B cell (primary cell): ENCODE measurements around the gene PCGF1. TPM values are rescaled to one million over a fixed set of nuclear protein-coding genes. Genes with fewer than 3 reads are reported as not detected.
A peak's percentile ranks its signal among the peaks of the same experiment; 100 is the strongest.

Experiments used
- ATAC-seq: fragments of 200-7000 bp; cut with Tn5 transposase; one replicate; pipeline ENCODE4 v1.10.0; 2021; ENCODE audit warnings: low read depth, mild to moderate bottlenecking, moderate number of reproducible peaks, moderate library complexity
- CTCF ChIA-PET: fragments of 350-600 bp; sonication (Branson Sonifier 250); formaldehyde crosslinking; loops from one replicate; lab custom pipeline; 2021; ENCODE audit warnings: antibody characterized with exemption, inconsistent platforms; lab: Charles Lee
- POLR2A ChIA-PET: fragments of 350-600 bp; sonication (Branson Sonifier 250); formaldehyde crosslinking; loops from one replicate; lab custom pipeline; 2021; ENCODE audit warnings: antibody characterized with exemption; lab: Charles Lee
- DNase-seq: peaks from one replicate; pipeline ENCODE4 v3.0.0; 2013
- H2AFZ ChIP-seq: 2 replicates; pipeline ENCODE4 v1.6.1; 2012; ENCODE audit warnings: mild to moderate bottlenecking, low read depth, low read length; ENCODE audit not compliant: insufficient read depth, poor library complexity, severe bottlenecking
- H3K27ac ChIP-seq, 2 donors: 1 replicate in 1 of 2; 2 replicates in 1 of 2; pipeline ENCODE4 v1.5.1; 2012 to 2013; ENCODE audit warnings: low read length in 2 of 2, mild to moderate bottlenecking in 2 of 2, moderate library complexity in 1 of 2
- H3K27me3 ChIP-seq, 4 experiments: fragments of 200-600 bp in 1 of 4; sonication (generic) in 1 of 4; replicated peaks in 1 of 4; 1 replicate in 2 of 4; 2 replicates in 2 of 4; pipeline versions ENCODE4 v1.6.1 to v1.7.0; 2013 to 2016; ENCODE audit warnings: low read length in 3 of 4, mild to moderate bottlenecking in 2 of 4, mixed read lengths in 1 of 4, moderate library complexity in 1 of 4; ENCODE audit not compliant: insufficient read depth in 4 of 4, control insufficient read depth in 3 of 4; ENCODE audit errors: control extremely low read depth in 1 of 4
- H3K36me3 ChIP-seq, 2 experiments: replicated peaks in 1 of 2; 1 replicate in 1 of 2; 2 replicates in 1 of 2; pipeline versions ENCODE4 v1.6.1 to v1.7.1; 2013; ENCODE audit warnings: low read length in 1 of 2; ENCODE audit not compliant: insufficient read depth in 2 of 2, control insufficient read depth in 1 of 2; ENCODE audit errors: control extremely low read depth in 1 of 2, extremely low read depth in 1 of 2
- H3K4me1 ChIP-seq, 2 donors: fragments of 200-600 bp in 1 of 2; sonication (generic) in 1 of 2; 1 replicate in 1 of 2; 2 replicates in 1 of 2; pipeline versions ENCODE4 v1.5.1 to v1.6.1; 2013 to 2017; ENCODE audit warnings: low read length in 2 of 2; ENCODE audit not compliant: control insufficient read depth in 2 of 2, insufficient read depth in 2 of 2
- H3K4me2 ChIP-seq: replicated peaks from 2 replicates; pipeline ENCODE3; 2012; ENCODE audit warnings: mild to moderate bottlenecking, low read depth, low read length; ENCODE audit not compliant: poor library complexity, severe bottlenecking
- H3K4me3 ChIP-seq, 5 experiments: fragments of 200-600 bp in 1 of 5; sonication (generic) in 1 of 5; 1 replicate in 3 of 5; 2 replicates in 2 of 5; pipeline versions ENCODE4 v1.5.1 to v1.7.0; 2011 to 2016; ENCODE audit warnings: low read length in 4 of 5, mild to moderate bottlenecking in 4 of 5, low read depth in 2 of 5, control low read depth in 1 of 5, moderate library complexity in 1 of 5; ENCODE audit not compliant: insufficient read depth in 1 of 5; ENCODE audit errors: control extremely low read depth in 1 of 5, extremely low read depth in 1 of 5
- H3K79me2 ChIP-seq: fragments of 200-600 bp; sonication (generic); one replicate; pipeline ENCODE4 v1.6.0; 2016; ENCODE audit warnings: low read length; ENCODE audit not compliant: control insufficient read depth, insufficient read depth
- H3K9ac ChIP-seq: fragments of 200-600 bp; sonication (generic); 2 replicates; pipeline ENCODE4 v1.6.1; 2017; ENCODE audit warnings: mild to moderate bottlenecking, low read length, moderate library complexity
- H3K9me3 ChIP-seq, 3 donors: one replicate each; pipeline versions ENCODE4 v1.6.1 to v1.7.1; 2013; ENCODE audit warnings: low read length in 2 of 3; ENCODE audit not compliant: control insufficient read depth in 2 of 3, insufficient read depth in 1 of 3; ENCODE audit errors: control extremely low read depth in 1 of 3
- H4K20me1 ChIP-seq: 2 replicates; pipeline ENCODE4 v1.6.0; 2012; ENCODE audit warnings: mild to moderate bottlenecking, low read length; ENCODE audit not compliant: insufficient read depth, control insufficient read depth, poor library complexity, severe bottlenecking
- H3K27ac Mint-ChIP-seq: one replicate; pipeline ENCODE4 v1.8.0; 2021; ENCODE audit warnings: mixed read lengths
- H3K27me3 Mint-ChIP-seq: one replicate; pipeline ENCODE4 v1.8.0; 2021; ENCODE audit warnings: mixed read lengths
- H3K4me1 Mint-ChIP-seq: one replicate; pipeline ENCODE4 v1.8.0; 2021; ENCODE audit warnings: mixed read lengths
- H3K4me3 Mint-ChIP-seq: one replicate; pipeline ENCODE4 v1.8.0; 2021; ENCODE audit warnings: mixed read lengths
- H3K9me3 Mint-ChIP-seq: one replicate; pipeline ENCODE4 v1.8.0; 2022; ENCODE audit warnings: mixed read lengths; ENCODE audit not compliant: insufficient read depth
- EZH2 ChIP-seq: IDR thresholded peaks from 2 replicates; pipeline ENCODE4 v1.6.1; 2012; ENCODE audit warnings: borderline replicate concordance, low read depth, mild to moderate bottlenecking, moderate library complexity, low read length; ENCODE audit not compliant: insufficient read depth, poor library complexity, severe bottlenecking
- WGBS: methylation state at CpG from one replicate; pipeline ENCODE4 v1.1.5; 2013; ENCODE audit warnings: missing lambda C conversion rate; ENCODE audit not compliant: insufficient coverage; 5-methylcytosine and 5-hydroxymethylcytosine counted together
- intact Hi-C: fragments of 100-400 bp; cut with micrococcal nuclease; formaldehyde crosslinking; loops from one replicate; pipeline ENCODE4 v1.10.0; 2022
- polyA plus RNA-seq: library from polyadenylated mRNA; depleted of rRNA; stranded (reverse); fragments of >200 nt; gene quantifications from 2 replicates; pipeline ENCODE4 v1.2.3, GENCODE V29; 2012
- total RNA-seq, 2 donors: library from RNA; stranded (reverse); fragments of 120-200 nt in 1 of 2; gene quantifications; 1 replicate in 1 of 2; 2 replicates in 1 of 2; pipeline versions ENCODE4 v1.2.3 to v1.2.4, GENCODE V29; 2013 to 2022
- TF ChIP-seq, protein P1 (sequence below): fragments of 200-600 bp; IDR thresholded peaks from one replicate; pipeline ENCODE4 v1.8.0; 2022; ENCODE audit warnings: antibody characterized with exemption, mild to moderate bottlenecking

PCGF1 gene
- total and polyA plus RNA-seq, 2 donors (not counting 1 experiment from before 2014, with no cell fraction given), result 21.9 to 40.1 TPM

DNA sequence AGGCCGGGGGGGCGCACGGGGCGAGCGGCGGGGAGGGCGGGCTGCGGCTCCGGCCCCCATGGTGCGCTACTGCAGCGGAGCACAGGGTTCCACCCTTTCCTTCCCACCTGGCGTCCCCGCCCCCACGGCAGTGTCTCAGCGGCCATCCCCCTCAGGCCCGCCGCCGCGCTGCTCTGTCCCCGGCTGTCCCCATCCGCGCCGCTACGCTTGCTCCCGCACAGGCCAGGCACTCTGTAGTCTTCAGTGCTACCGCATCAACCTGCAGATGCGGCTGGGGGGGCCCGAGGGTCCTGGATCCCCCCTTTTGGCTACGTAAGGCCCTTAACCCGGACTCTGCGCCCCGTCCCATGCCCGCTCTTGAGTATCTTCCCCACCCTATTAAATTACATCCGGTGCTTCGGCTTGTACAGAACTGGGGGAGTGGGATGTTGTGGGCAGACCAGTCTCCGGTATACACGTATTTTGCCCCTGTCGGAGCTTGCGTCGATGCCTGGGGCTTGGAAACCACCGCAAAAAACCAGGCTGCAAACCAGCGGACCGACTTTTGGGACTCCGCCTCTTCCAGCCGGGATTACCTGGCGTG is 49.9 kb downstream of the PCGF1 start:
- peak overlapping the region; percentile 99 for H3K27ac Mint-ChIP-seq
- no peaks in the 10 kb centered on the region for H3K9me3 ChIP-seq
- peak; percentile 49 for ATAC-seq
- no peaks in the 10 kb centered on the region for H3K27me3 Mint-ChIP-seq
- WGBS, result under 1% methylated on average over 38 of the region's 46 CpGs
- peaks cover 0 to 22% of the 10 kb centered on the region in 2 experiments for H3K36me3 ChIP-seq
- no peak for DNase-seq
- H3K9ac ChIP-seq, result peak overlapping the region; percentile 97
- H3K9me3 Mint-ChIP-seq, result no peaks in the 10 kb centered on the region
- H3K4me3 Mint-ChIP-seq, result peak overlapping the region; percentile 94
- POLR2A ChIA-PET, result interaction anchor here (0.7 to 6.0 kb wide), 11 partner anchors 9 to 277 kb away, joined by 3 to 63 read pairs (median 5); partner anchors contain the start of genes AUP1, C2orf81, CCDC142 and HTRA2
- TF ChIP-seq EZH2, result no peak
- TF ChIP-seq, protein P1, sequence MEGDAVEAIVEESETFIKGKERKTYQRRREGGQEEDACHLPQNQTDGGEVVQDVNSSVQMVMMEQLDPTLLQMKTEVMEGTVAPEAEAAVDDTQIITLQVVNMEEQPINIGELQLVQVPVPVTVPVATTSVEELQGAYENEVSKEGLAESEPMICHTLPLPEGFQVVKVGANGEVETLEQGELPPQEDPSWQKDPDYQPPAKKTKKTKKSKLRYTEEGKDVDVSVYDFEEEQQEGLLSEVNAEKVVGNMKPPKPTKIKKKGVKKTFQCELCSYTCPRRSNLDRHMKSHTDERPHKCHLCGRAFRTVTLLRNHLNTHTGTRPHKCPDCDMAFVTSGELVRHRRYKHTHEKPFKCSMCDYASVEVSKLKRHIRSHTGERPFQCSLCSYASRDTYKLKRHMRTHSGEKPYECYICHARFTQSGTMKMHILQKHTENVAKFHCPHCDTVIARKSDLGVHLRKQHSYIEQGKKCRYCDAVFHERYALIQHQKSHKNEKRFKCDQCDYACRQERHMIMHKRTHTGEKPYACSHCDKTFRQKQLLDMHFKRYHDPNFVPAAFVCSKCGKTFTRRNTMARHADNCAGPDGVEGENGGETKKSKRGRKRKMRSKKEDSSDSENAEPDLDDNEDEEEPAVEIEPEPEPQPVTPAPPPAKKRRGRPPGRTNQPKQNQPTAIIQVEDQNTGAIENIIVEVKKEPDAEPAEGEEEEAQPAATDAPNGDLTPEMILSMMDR, result no peak
- H3K4me1 Mint-ChIP-seq, result peaks cover 58% of the 10 kb centered on the region
- peaks cover 24% of the 10 kb centered on the region for H3K79me2 ChIP-seq
- peak overlapping the region; percentile 79 for H2AFZ ChIP-seq
- H4K20me1 ChIP-seq, result peaks cover 5% of the 10 kb centered on the region
- peak overlapping the region; percentile 97 to 100 for H3K27ac ChIP-seq
- H3K4me3 ChIP-seq, result peak overlapping the region; percentile 70 to 100 (median 93)
- peaks cover 33 to 45% of the 10 kb centered on the region in 2 donors for H3K4me1 ChIP-seq
- no peaks in the 10 kb centered on the region for H3K27me3 ChIP-seq
- intact Hi-C loops, result loop anchor here (1.0 to 5.0 kb wide), 8 partner anchors 8 to 280 kb away; partner anchors contain the start of genes AUP1, C2orf81, DOK1 and HTRA2
- H3K4me2 ChIP-seq, result peak overlapping the region; percentile 96
- CTCF ChIA-PET, result interaction anchor here (1.0 to 5.7 kb wide), 5 partner anchors 9 to 130 kb away, joined by 3 to 54 read pairs (median 6); partner anchors contain the start of genes C2orf81, CCDC142, TTC31 and WDR54

DNA sequence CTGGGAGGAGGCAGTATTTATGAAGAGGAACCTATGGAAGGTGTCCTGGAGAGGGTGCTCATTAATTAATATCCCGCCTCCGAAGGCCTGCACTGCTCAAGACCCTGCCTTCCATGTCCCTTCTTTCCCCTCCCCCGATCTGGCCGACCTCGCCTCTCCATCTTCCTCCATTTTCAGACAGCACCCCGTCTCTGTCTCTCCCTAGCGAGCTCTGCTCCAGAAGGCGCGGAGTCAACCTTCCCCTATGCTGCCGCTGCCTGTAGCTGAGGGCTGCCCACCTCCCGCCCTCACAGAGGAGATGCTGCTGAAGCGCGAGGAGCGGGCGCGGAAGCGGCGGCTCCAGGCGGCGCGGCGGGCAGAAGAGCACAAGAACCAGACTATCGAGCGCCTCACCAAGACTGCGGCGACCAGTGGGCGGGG is 50.4 kb downstream of the PCGF1 start:
- peaks cover 33 to 48% of the 10 kb centered on the region in 2 donors for H3K4me1 ChIP-seq
- H3K79me2 ChIP-seq, result peaks cover 22% of the 10 kb centered on the region
- peak overlapping the region; percentile 97 for H3K9ac ChIP-seq
- under 1% methylated on average over 27 of the region's 27 CpGs for WGBS
- no peaks in the 10 kb centered on the region for H3K27me3 ChIP-seq
- ChIA-PET CTCF (interaction anchor here (1.0 to 5.7 kb wide), 3 partner anchors 17 to 130 kb away, joined by 3 to 54 read pairs (median 4); partner anchors contain the start of genes CCDC142 and TTC31), POLR2A (interaction anchor here (0.6 to 6.0 kb wide), 9 partner anchors 9 to 73 kb away, joined by 3 to 63 read pairs (median 7); partner anchors contain the start of genes AUP1, C2orf81, CCDC142 and HTRA2)
- peak overlapping the region; percentile 46 to 100 (median 93) for H3K4me3 ChIP-seq
- H3K9me3 ChIP-seq, result no peaks in the 10 kb centered on the region
- peaks cover 5% of the 10 kb centered on the region for H4K20me1 ChIP-seq
- peaks cover 0 to 18% of the 10 kb centered on the region in 2 experiments for H3K36me3 ChIP-seq
- peaks cover 61% of the 10 kb centered on the region for H3K4me1 Mint-ChIP-seq
- H3K4me3 Mint-ChIP-seq, result peak overlapping the region; percentile 94
- TF ChIP-seq, protein P1, result no peak
- TF ChIP-seq EZH2, result no peak
- H3K27me3 Mint-ChIP-seq, result no peaks in the 10 kb centered on the region
- ATAC-seq (no peak), DNase-seq (no peak)
- intact Hi-C loops, result loop anchor here (1.0 to 5.0 kb wide), 2 partner anchors 8 to 280 kb away; partner anchors contain the start of genes MOB1A and MOGS
- H3K4me2 ChIP-seq, result peak overlapping the region; percentile 96
- H3K9me3 Mint-ChIP-seq, result no peaks in the 10 kb centered on the region
- H3K27ac Mint-ChIP-seq, result peak overlapping the region; percentile 99
- peak overlapping the region; percentile 79 for H2AFZ ChIP-seq
- H3K27ac ChIP-seq, result peak overlapping the region; percentile 97 to 100
